Ishikawa (cell line): ENCODE results near the gene LOXHD1.

Experiments
- CEBPB ChIP-seq: IDR thresholded peaks from 2 replicates; pipeline ENCODE4 v1.6.1; 2012
- CREB1 ChIP-seq: IDR thresholded peaks from 2 replicates; pipeline ENCODE4 v1.6.1; 2012; ENCODE audit warnings: low read depth
- EGR1 ChIP-seq: IDR thresholded peaks from 2 replicates; pipeline ENCODE4 v1.6.1; 2012
- EP300 ChIP-seq: IDR thresholded peaks from 2 replicates; pipeline ENCODE4 v1.6.1; 2012; ENCODE audit warnings: borderline replicate concordance
- FOXM1 ChIP-seq: IDR thresholded peaks from 2 replicates; pipeline ENCODE4 v1.6.1; 2012; ENCODE audit warnings: low read depth, borderline replicate concordance
- MAX ChIP-seq: IDR thresholded peaks from 2 replicates; pipeline ENCODE4 v1.6.1; 2012
- NFIC ChIP-seq: IDR thresholded peaks from 2 replicates; pipeline ENCODE4 v1.6.1; 2012
- RAD21 ChIP-seq: IDR thresholded peaks from 2 replicates; pipeline ENCODE4 v1.6.1; 2012; ENCODE audit warnings: low read depth
- REST ChIP-seq: IDR thresholded peaks from 2 replicates; pipeline ENCODE4 v1.6.1; 2012; ENCODE audit warnings: low read depth, mild to moderate bottlenecking
- TAF1 ChIP-seq: IDR thresholded peaks from 2 replicates; pipeline ENCODE4 v1.6.1; 2012; ENCODE audit warnings: low read depth, mild to moderate bottlenecking
- TCF12 ChIP-seq: IDR thresholded peaks from 2 replicates; pipeline ENCODE4 v1.6.1; 2012; ENCODE audit warnings: low read depth
- TEAD4 ChIP-seq: IDR thresholded peaks from 2 replicates; pipeline ENCODE4 v1.6.1; 2012
- USF1 ChIP-seq: IDR thresholded peaks from 2 replicates; pipeline ENCODE4 v1.6.1; 2012
- YY1 ChIP-seq: IDR thresholded peaks from 2 replicates; pipeline ENCODE4 v1.6.1; 2012; ENCODE audit warnings: low read depth
- ZBTB7A ChIP-seq: IDR thresholded peaks from 2 replicates; pipeline ENCODE4 v1.6.1; 2012; ENCODE audit warnings: low read depth

LOXHD1 gene

GRCh38 chr18:46607926-46608325, 49.1 kb downstream of the LOXHD1 start:
- TF ChIP-seq CEBPB (no peak), CREB1 (no peak), FOXM1 (no peak), USF1 (no peak), TCF12 (no peak), TAF1 (no peak), NFIC (no peak), REST (no peak), TEAD4 (no peak), YY1 (no peak), EGR1 (no peak), MAX (no peak), ZBTB7A (no peak), RAD21 (no peak), EP300 (no peak)

GRCh38 chr18:46601141-46601805, 55.7 kb downstream of the LOXHD1 start:
- no peak for TF ChIP-seq MAX
- TF ChIP-seq REST, result no peak
- TF ChIP-seq TAF1, result no peak
- TF ChIP-seq YY1, result no peak
- TF ChIP-seq TCF12, result no peak
- no peak for TF ChIP-seq FOXM1
- no peak for TF ChIP-seq EGR1
- no peak for TF ChIP-seq EP300
- TF ChIP-seq USF1, result no peak
- no peak for TF ChIP-seq RAD21
- TF ChIP-seq ZBTB7A, result no peak
- no peak for TF ChIP-seq TEAD4
- TF ChIP-seq CEBPB, result no peak
- TF ChIP-seq NFIC, result no peak
- no peak for TF ChIP-seq CREB1

GRCh38 chr18:46596119-46596518, 60.9 kb downstream of the LOXHD1 start:
- TF ChIP-seq USF1 (no peak), TAF1 (no peak), ZBTB7A (no peak), YY1 (no peak), CREB1 (no peak), CEBPB (no peak), EGR1 (no peak), EP300 (no peak), NFIC (no peak), REST (no peak), TCF12 (no peak), TEAD4 (no peak), FOXM1 (no peak), MAX (no peak), RAD21 (no peak)

GRCh38 chr18:46591783-46592391, 65.1 kb downstream of the LOXHD1 start:
- no peak for TF ChIP-seq TAF1
- no peak for TF ChIP-seq EGR1
- no peak for TF ChIP-seq USF1
- no peak for TF ChIP-seq TCF12
- TF ChIP-seq RAD21, result no peak
- TF ChIP-seq ZBTB7A, result no peak
- TF ChIP-seq CREB1, result no peak
- TF ChIP-seq YY1, result no peak
- TF ChIP-seq FOXM1, result no peak
- TF ChIP-seq REST, result no peak
- no peak for TF ChIP-seq TEAD4
- TF ChIP-seq EP300, result no peak
- TF ChIP-seq MAX, result no peak
- no peak for TF ChIP-seq CEBPB
- TF ChIP-seq NFIC, result no peak
